GM12878 (cell line): ENCODE measurements around the gene PDZRN3. TPM values are rescaled to one million over a fixed set of nuclear protein-coding genes. Genes with fewer than 3 reads are reported as not detected.

ENCODE experiments used
- ATAC-seq: fragments of 200-7000 bp; cut with Tn5 transposase; 3 replicates; pipeline ENCODE4 v1.9.1; 2020; ENCODE audit warnings: mild to moderate bottlenecking, moderate library complexity
- BruUV-seq: library from RNA; stranded (reverse); fragments of 400-500 nt; replicated peaks from 2 replicates; lab custom pipeline; 2021; lab: Mats Ljungman, UMichigan
- CTCF ChIA-PET: fragments of 300-600 bp; sonication (Branson Sonifier 250); formaldehyde crosslinking; extraction: SDS; loops from one replicate; lab custom pipeline; 2021; ENCODE audit warnings: inconsistent platforms; lab: Yijun Ruan, JAX
- POLR2A ChIA-PET: fragments of 350-600 bp; formaldehyde crosslinking; extraction: SDS; loops from one replicate; lab custom pipeline; 2021; ENCODE audit warnings: inconsistent platforms; lab: Charles Lee
- RAD21 ChIA-PET: fragments of 300-600 bp; sonication (Branson Sonifier 250); formaldehyde crosslinking; loops from one replicate; lab custom pipeline; 2023; ENCODE audit warnings: antibody characterized with exemption; ENCODE audit not compliant: unreplicated experiment; lab: Charles Lee
- SMC1A ChIA-PET: fragments of 300-600 bp; sonication (Branson Sonifier 250); formaldehyde crosslinking; loops from one replicate; lab custom pipeline; 2023; ENCODE audit not compliant: unreplicated experiment, uncharacterized antibody; lab: Charles Lee
- DNase-seq: peaks from one replicate; pipeline ENCODE4 v3.0.0-alpha.2; 2011; ENCODE audit warnings: low read depth, low spot score
- FAIRE-seq: peaks from 3 replicates; lab custom pipeline; 2011; peaks lifted over from hg19 to GRCh38; lab: Jason Lieb, UNC
- H2AFZ ChIP-seq: 2 replicates; pipeline ENCODE4 v1.6.0; 2011; ENCODE audit warnings: low read depth, low read length, control low read depth; ENCODE audit not compliant: control insufficient read depth
- H3K27ac ChIP-seq: 2 replicates; pipeline ENCODE4 v1.5.1; 2011; ENCODE audit warnings: control low read depth; ENCODE audit not compliant: control insufficient read depth, insufficient read depth
- H3K27me3 ChIP-seq, 2 experiments: replicated peaks in 1 of 2; 2 replicates each; pipeline versions ENCODE4 v1.6.0 to v1.6.1; 2011; ENCODE audit warnings: low read length in 1 of 2; ENCODE audit not compliant: control insufficient read depth in 2 of 2, insufficient read depth in 2 of 2
- H3K36me3 ChIP-seq, 2 experiments: 2 replicates each; pipeline ENCODE4 v1.5.1; 2011; ENCODE audit warnings: low read length in 1 of 2; ENCODE audit not compliant: control insufficient read depth in 2 of 2, insufficient read depth in 2 of 2
- H3K4me1 ChIP-seq: 2 replicates; pipeline ENCODE4 v1.6.1; 2011; ENCODE audit warnings: mild to moderate bottlenecking, low read length, moderate library complexity, mixed read lengths; ENCODE audit not compliant: control insufficient read depth, insufficient read depth
- H3K4me2 ChIP-seq: 2 replicates; pipeline ENCODE4 v1.6.0; 2011; ENCODE audit warnings: control low read depth; ENCODE audit not compliant: control insufficient read depth, insufficient read depth
- H3K4me3 ChIP-seq: fragments of 200-600 bp; sonication (generic); 2 replicates; pipeline ENCODE4 v1.5.1; 2016
- H3K79me2 ChIP-seq: 2 replicates; pipeline ENCODE4 v1.6.0; 2011; ENCODE audit warnings: low read length; ENCODE audit not compliant: control insufficient read depth, insufficient read depth
- H3K9ac ChIP-seq: 2 replicates; pipeline ENCODE4 v1.8.0; 2011; ENCODE audit warnings: low read length, control low read depth, mixed read lengths; ENCODE audit not compliant: control insufficient read depth, insufficient read depth
- H3K9me3 ChIP-seq: replicated peaks from 3 replicates; pipeline ENCODE4 v1.5.1; 2011; ENCODE audit warnings: mild to moderate bottlenecking, low read length; ENCODE audit not compliant: control insufficient read depth, insufficient read depth
- H4K20me1 ChIP-seq: 2 replicates; pipeline ENCODE4 v1.6.0; 2011; ENCODE audit not compliant: control insufficient read depth, insufficient read depth
- BHLHE40 ChIP-seq, 2 experiments: fragments of 450-650 bp in 1 of 2; IDR thresholded peaks; 2 replicates each; pipeline ENCODE4 v1.6.1; 2011 to 2017; ENCODE audit warnings: low read depth in 2 of 2, borderline replicate concordance in 1 of 2, improper control_type of control experiment in 1 of 2, low read length in 1 of 2, mild to moderate bottlenecking in 1 of 2
- FOXM1 ChIP-seq: IDR thresholded peaks from 2 replicates; pipeline ENCODE4 v1.6.1; 2012; ENCODE audit warnings: low read depth, mild to moderate bottlenecking, inconsistent platforms, low read length, moderate library complexity
- IRF4 ChIP-seq: IDR thresholded peaks from 2 replicates; pipeline ENCODE4 v1.6.1; 2011; ENCODE audit warnings: low read depth, low read length
- MYB ChIP-seq: fragments of 150-350 bp; IDR thresholded peaks from 2 replicates; pipeline ENCODE4 v1.6.1; 2014; ENCODE audit warnings: mild to moderate bottlenecking, low read depth, low read length, borderline replicate concordance
- NFYA ChIP-seq: IDR thresholded peaks from 2 replicates; pipeline ENCODE4 v1.6.1; 2011; ENCODE audit warnings: low read depth, mild to moderate bottlenecking, low read length, improper control_type of control experiment, borderline replicate concordance
- SIX5 ChIP-seq: IDR thresholded peaks from 2 replicates; pipeline ENCODE4 v1.6.1; 2011; ENCODE audit warnings: mild to moderate bottlenecking, low read depth, low read length, moderate library complexity; ENCODE audit not compliant: severe bottlenecking
- TCF7 ChIP-seq: IDR thresholded peaks from 2 replicates; pipeline ENCODE4 v1.6.1; 2014; ENCODE audit warnings: antibody characterized with exemption, borderline replicate concordance
- WGBS: methylation state at CpG from one replicate; pipeline ENCODE4 v1.1.6; 2016; ENCODE audit warnings: low lambda C conversion rate; ENCODE audit not compliant: insufficient replicate concordance, insufficient coverage; ENCODE audit errors: missing lambda C conversion rate; 5-methylcytosine and 5-hydroxymethylcytosine counted together
- in situ Hi-C: fragments of 300-500 bp; cut with MboI; formaldehyde crosslinking; loops from 9 replicates; pipeline ENCODE4 v1.14.3; 2018; ENCODE audit warnings: mixed read lengths
- intact Hi-C: fragments of 100-400 bp; cut with micrococcal nuclease; formaldehyde crosslinking; loops from one replicate; pipeline ENCODE4 v1.14.2; 2022; ENCODE audit not compliant: unreplicated experiment
- polyA plus RNA-seq, 11 experiments: library from polyadenylated mRNA; depleted of rRNA in 4 of 11; unstranded in 6 of 11; stranded (reverse) in 5 of 11; fragments of >200 nt; fragmentation: Nextera tagmentation in 4 of 11; fragmentation: Illumina TruSeq in 1 of 11; extraction: Ambion mirVana in 4 of 11; extraction: Trizol in 1 of 11; gene quantifications; 1 replicate in 1 of 11; 2 replicates in 10 of 11; pipeline versions ENCODE4 v1.2.1 to v1.2.3, GENCODE V29; 2011 to 2016; ENCODE audit warnings: inconsistent platforms in 2 of 11, missing spikeins in 2 of 11, low read depth in 1 of 11
- total RNA-seq, 4 experiments: library from RNA; depleted of rRNA in 3 of 4; stranded (reverse); fragments of >200 nt in 3 of 4; fragmentation: Illumina TruSeq in 1 of 4; extraction: Trizol in 1 of 4; gene quantifications; 2 replicates each; pipeline versions ENCODE4 v1.2.1 to v1.2.3, GENCODE V29; 2013 to 2021
- TF ChIP-seq, protein P1 (sequence below): IDR thresholded peaks from 2 replicates; pipeline ENCODE4 v1.6.1; 2011; ENCODE audit warnings: low read depth, mild to moderate bottlenecking, low read length, moderate library complexity, borderline replicate concordance; ENCODE audit errors: extremely low read depth

Gene PDZRN3
- total and polyA plus RNA-seq, 10 of the 15 experiments (the other 5 are each of a cell fraction or from before 2014, with no cell fraction given), result 0.07 to 0.37 (median 0.12) TPM; not detected in 6

DNA sequence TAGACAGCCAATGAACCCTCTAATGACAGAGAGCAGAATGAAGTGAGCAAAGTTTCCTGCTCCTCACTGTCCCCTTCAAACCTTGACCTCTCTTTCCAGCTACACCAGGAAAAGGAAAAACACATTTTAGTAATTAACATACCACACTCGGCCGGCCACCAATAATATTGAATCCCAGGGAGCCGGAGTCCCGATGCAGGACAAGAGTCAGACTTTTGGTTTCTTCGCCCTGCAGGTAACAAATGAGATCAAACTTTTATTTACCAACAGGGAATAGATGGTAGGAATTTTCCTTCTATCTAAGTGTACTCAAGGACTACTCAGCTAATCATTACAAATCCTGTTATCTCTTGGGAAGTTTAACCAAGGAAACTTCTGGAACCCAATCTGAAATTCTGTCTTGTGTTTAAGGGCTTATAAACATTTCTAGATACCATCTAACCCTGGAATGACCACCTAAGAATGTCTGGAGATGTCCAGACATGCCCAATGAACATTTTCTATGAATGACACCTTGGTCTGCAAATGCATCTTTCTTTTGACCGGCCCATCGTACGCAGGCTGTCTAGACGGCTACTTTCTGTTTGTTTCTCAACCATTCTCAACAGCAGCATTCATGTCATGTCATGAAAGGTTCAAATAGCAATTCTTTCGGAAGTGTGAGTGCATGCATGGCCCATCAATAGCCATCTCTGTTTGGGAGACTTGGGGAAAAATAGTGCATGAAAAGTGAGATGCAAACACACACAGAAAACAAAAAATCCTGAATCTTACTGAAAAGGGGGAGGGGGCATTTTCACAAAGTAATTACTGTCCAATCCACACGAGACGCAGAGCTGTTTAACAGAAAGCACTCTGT lies 16.1 kb downstream of the PDZRN3 start:
- no peak for TF ChIP-seq TCF7
- no peak for TF ChIP-seq BHLHE40 (IDR thresholded peaks at IDR 0.05; ENCODE audit: borderline replicate concordance in 1 of 2, low read depth in 2 of 2, low read length in 1 of 2)
- TF ChIP-seq NFYA, result no peak
- TF ChIP-seq SIX5, result no peak
- no peak for TF ChIP-seq FOXM1
- TF ChIP-seq, protein P1, sequence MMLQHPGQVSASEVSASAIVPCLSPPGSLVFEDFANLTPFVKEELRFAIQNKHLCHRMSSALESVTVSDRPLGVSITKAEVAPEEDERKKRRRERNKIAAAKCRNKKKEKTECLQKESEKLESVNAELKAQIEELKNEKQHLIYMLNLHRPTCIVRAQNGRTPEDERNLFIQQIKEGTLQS, result no peak
- no peak for TF ChIP-seq MYB
- TF ChIP-seq IRF4, result no peak
- H3K27ac ChIP-seq, result no peak overlapping the region
- RAD21 ChIA-PET, result no interaction called here
- no peak for FAIRE-seq
- BruUV-seq, result no TSS peak
- H4K20me1 ChIP-seq, result no peaks in the 10 kb centered on the region
- H3K4me2 ChIP-seq, result no peak overlapping the region
- in situ Hi-C loops, result no loop called here
- WGBS, result 44% methylated on average over 12 of the region's 12 CpGs
- SMC1A ChIA-PET, result interaction anchor here (1.2 kb wide), 1 partner anchor 9 kb away, joined by 3 read pairs; no protein-coding TSS in a partner anchor
- intact Hi-C loops, result no loop called here
- H2AFZ ChIP-seq, result no peak overlapping the region
- ATAC-seq, result no peak
- no peaks in the 10 kb centered on the region for H3K9me3 ChIP-seq
- H3K4me1 ChIP-seq, result no peaks in the 10 kb centered on the region
- no peaks in the 10 kb centered on the region; a peak in 1 of 4 replicates for H3K27me3 ChIP-seq
- CTCF ChIA-PET, result no interaction called here
- POLR2A ChIA-PET, result no interaction called here
- no peak for DNase-seq
- H3K36me3 ChIP-seq, result no peaks in the 10 kb centered on the region
- no peak overlapping the region for H3K9ac ChIP-seq
- no peak overlapping the region for H3K4me3 ChIP-seq
- H3K79me2 ChIP-seq, result no peaks in the 10 kb centered on the region
